Spleen (tissue), 11 donors: Measurements from ENCODE around the gene MAGEA12. TPM values are rescaled to one million over a fixed set of nuclear protein-coding genes. Genes with fewer than 3 reads are reported as not detected.
"Not testable (repeated sequence)": the region's sequence is repeated elsewhere in the genome, so short reads cannot be mapped to it uniquely, and the experiment has no call there.

ENCODE experiments used
- DNase-seq: peaks from one replicate; pipeline ENCODE4 v3.0.0-alpha.2; 2020
- H3K27ac ChIP-seq, 8 donors: fragments of 200-600 bp; sonication (generic) in 7 of 8; 1 replicate in 4 of 8; 2 replicates in 4 of 8; pipeline versions ENCODE4 v1.5.0 to v1.8.0; 2016 to 2021; ENCODE audit warnings: inconsistent platforms in 4 of 8, mild to moderate bottlenecking in 4 of 8, moderate library complexity in 1 of 8
- H3K27me3 ChIP-seq, 7 donors: fragments of 200-600 bp; sonication (generic) in 6 of 7; replicated peaks in 1 of 7; 1 replicate in 4 of 7; 2 replicates in 3 of 7; pipeline versions ENCODE4 v1.5.0 to v1.8.0; 2016 to 2021; ENCODE audit warnings: inconsistent platforms in 3 of 7, mild to moderate bottlenecking in 1 of 7
- H3K36me3 ChIP-seq, 6 donors: fragments of 200-600 bp; sonication (generic) in 5 of 6; 1 replicate in 4 of 6; 2 replicates in 2 of 6; pipeline versions ENCODE4 v1.5.0 to v1.8.0; 2016 to 2021; ENCODE audit warnings: inconsistent platforms in 2 of 6
- H3K4me1 ChIP-seq, 6 donors: fragments of 200-600 bp; sonication (generic) in 5 of 6; 1 replicate in 3 of 6; 2 replicates in 3 of 6; pipeline versions ENCODE4 v1.5.0 to v1.8.0; 2016 to 2021; ENCODE audit warnings: inconsistent platforms in 3 of 6
- H3K4me3 ChIP-seq, 8 donors: fragments of 200-600 bp; sonication (generic) in 7 of 8; 1 replicate in 4 of 8; 2 replicates in 4 of 8; pipeline versions ENCODE4 v1.5.0 to v1.8.0; 2016 to 2021; ENCODE audit warnings: inconsistent platforms in 4 of 8, mild to moderate bottlenecking in 4 of 8, moderate library complexity in 2 of 8
- H3K9me3 ChIP-seq, 8 donors: fragments of 200-600 bp; sonication (generic) in 7 of 8; 1 replicate in 4 of 8; 2 replicates in 4 of 8; pipeline versions ENCODE4 v1.5.0 to v1.8.0; 2016 to 2021; ENCODE audit warnings: inconsistent platforms in 4 of 8
- POLR2A ChIP-seq, 3 donors: fragments of 450-650 bp; IDR thresholded peaks; one replicate each; pipeline ENCODE4 v1.5.1; 2017; ENCODE audit warnings: antibody characterized with exemption in 3 of 3, mild to moderate bottlenecking in 1 of 3
- POLR2AphosphoS5 ChIP-seq, 3 donors: sonication (generic); formaldehyde crosslinking; IDR thresholded peaks; one replicate each; pipeline ENCODE4 v1.5.1; 2017; ENCODE audit warnings: antibody characterized with exemption in 3 of 3
- WGBS, 5 donors: extraction: QIAGEN DNeasy Blood & Tissue Kit in 3 of 5; methylation state at CpG; one replicate each; pipeline versions ENCODE4 v1.1.5 to v1.1.7; 2013 to 2018; 5-methylcytosine and 5-hydroxymethylcytosine counted together
- intact Hi-C: fragments of 100-400 bp; cut with DNase I; formaldehyde crosslinking; loops from one replicate; pipeline ENCODE4 v1.15.0; 2023; ENCODE audit warnings: low total_unique reads
- polyA plus RNA-seq, 3 donors: library from polyadenylated mRNA; stranded (reverse); fragments of 200-250 nt; gene quantifications; one replicate each; pipeline ENCODE4 v1.2.1, GENCODE V29; 2013
- total RNA-seq, 7 donors: library from RNA; depleted of rRNA in 3 of 7; stranded (reverse); fragments of >200 nt in 3 of 7; fragmentation: NEBNext Ultra II Directional in 4 of 7; extraction: Animal tissue kit (Norgen Biotek cat#: 25700) in 4 of 7; gene quantifications; one replicate each; pipeline versions ENCODE4 v1.1.0 to v1.2.1, GENCODE V29; 2016 to 2021
- TF ChIP-seq, protein P1 (sequence below), 11 experiments: fragments of 200-600 bp in 7 of 11; fragments of 450-650 bp in 4 of 11; sonication (generic) in 4 of 11; IDR thresholded peaks in 8 of 11; conservative IDR thresholded peaks in 3 of 11; 1 replicate in 7 of 11; 2 replicates in 4 of 11; pipeline versions ENCODE4 v1.4.0 to v1.8.0; 2016 to 2021; ENCODE audit warnings: antibody characterized with exemption in 11 of 11, inconsistent platforms in 4 of 11, mild to moderate bottlenecking in 1 of 11
- donor health status: healthy with polysubstance abuse.
- donor health status: DM: no; HTN: no; CAD: no; lungs with moderate emphysema.
- donor health status: DM: no; HTN: no; CAD: no.
- donor health status: Bipolar disorder and iron deficiency.
- donor health status: healthy.
- donor health status: DM: no; HTN: no; CAD: no.
- donor health status: DM: yes; HTN: yes; CAD: no.

MAGEA12 gene
- total and polyA plus RNA-seq, 10 donors: 0.03 TPM; not detected in 9

DNA sequence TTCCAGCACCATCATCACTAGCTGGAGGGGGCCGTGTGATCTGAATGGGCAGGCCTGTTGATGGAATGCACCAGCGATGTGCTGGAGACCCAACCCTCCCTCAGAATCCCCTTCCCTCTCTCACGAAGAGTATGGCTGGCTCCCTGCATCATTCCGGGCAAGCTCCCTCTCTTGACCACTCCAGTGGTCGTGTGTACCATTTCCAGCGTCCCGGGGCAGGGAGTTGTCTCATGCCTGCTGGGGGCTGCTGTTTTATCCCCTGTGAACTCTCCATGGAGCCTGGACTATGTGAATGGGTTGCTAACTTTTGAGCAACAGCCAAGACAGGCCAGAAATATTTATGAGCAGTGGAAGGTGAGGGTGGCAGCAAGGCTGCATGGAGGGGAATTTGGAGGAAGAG lies 8.1 kb upstream of the MAGEA12 start:
- intact Hi-C loops: no loop called here
- TF ChIP-seq, protein P1, sequence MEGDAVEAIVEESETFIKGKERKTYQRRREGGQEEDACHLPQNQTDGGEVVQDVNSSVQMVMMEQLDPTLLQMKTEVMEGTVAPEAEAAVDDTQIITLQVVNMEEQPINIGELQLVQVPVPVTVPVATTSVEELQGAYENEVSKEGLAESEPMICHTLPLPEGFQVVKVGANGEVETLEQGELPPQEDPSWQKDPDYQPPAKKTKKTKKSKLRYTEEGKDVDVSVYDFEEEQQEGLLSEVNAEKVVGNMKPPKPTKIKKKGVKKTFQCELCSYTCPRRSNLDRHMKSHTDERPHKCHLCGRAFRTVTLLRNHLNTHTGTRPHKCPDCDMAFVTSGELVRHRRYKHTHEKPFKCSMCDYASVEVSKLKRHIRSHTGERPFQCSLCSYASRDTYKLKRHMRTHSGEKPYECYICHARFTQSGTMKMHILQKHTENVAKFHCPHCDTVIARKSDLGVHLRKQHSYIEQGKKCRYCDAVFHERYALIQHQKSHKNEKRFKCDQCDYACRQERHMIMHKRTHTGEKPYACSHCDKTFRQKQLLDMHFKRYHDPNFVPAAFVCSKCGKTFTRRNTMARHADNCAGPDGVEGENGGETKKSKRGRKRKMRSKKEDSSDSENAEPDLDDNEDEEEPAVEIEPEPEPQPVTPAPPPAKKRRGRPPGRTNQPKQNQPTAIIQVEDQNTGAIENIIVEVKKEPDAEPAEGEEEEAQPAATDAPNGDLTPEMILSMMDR (IDR thresholded peaks at IDR 0.05 in 8 of 11, conservative IDR thresholded peaks at IDR 0.05 in 3 of 11): no peak
- TF ChIP-seq POLR2A (IDR thresholded peaks at IDR 0.05): no peak
- TF ChIP-seq POLR2AphosphoS5 (IDR thresholded peaks at IDR 0.05): no peak
- H3K36me3 ChIP-seq: no peaks in the 10 kb centered on the region
- peak; percentile 24 for DNase-seq
- no peaks in the 10 kb centered on the region for H3K4me1 ChIP-seq
- H3K9me3 ChIP-seq: no peaks in the 10 kb centered on the region
- H3K27ac ChIP-seq: no peak overlapping the region
- WGBS, 5 donors: 61 to 90% (median 75%) methylated on average over 4 to 7 of the region's 7 CpGs
- no peaks in the 10 kb centered on the region for H3K27me3 ChIP-seq
- no peak overlapping the region for H3K4me3 ChIP-seq

DNA sequence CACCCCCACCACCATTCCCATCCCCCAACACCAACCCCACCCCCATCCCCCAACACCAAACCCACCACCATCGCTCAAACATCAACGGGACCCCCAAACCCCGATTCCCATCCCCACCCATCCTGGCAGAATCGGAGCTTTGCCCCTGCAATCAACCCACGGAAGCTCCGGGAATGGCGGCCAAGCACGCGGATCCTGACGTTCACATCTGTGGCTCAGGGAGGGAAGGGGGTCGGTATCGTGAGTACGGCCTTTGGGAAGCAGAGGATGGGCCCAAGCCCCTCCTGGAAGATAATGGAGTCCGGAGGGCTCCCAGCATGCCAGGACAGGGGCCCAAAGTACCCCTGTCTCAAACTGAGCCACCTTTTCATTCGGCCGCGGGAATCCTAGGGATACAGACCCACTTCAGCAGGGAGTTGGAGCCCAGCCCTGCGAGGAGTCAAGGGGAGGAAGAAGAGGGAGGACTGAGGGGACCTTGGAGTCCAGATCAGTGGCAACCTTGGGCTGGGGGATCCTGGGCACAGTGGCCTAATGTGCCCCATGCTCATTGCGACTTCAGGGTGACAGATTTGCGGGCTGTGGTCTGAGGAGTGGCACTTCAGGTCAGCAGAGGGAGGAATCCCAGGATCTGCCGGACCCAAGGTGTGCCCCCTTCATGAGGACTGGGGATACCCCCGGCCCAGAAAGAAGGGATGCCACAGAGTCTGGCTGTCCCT lies 744 bp downstream of the MAGEA12 start:
- H3K9me3 ChIP-seq, intact Hi-C loops, H3K4me3 ChIP-seq, H3K36me3 ChIP-seq, H3K4me1 ChIP-seq, H3K27ac ChIP-seq, H3K27me3 ChIP-seq: not testable (repeated sequence)
- DNase-seq: peak; percentile 36
- WGBS, 5 donors: 88 to 97% (median 91%) methylated on average over 19 to 22 of the region's 22 CpGs; no CpG with 5 or more reads in 1 of the 5 donors

DNA sequence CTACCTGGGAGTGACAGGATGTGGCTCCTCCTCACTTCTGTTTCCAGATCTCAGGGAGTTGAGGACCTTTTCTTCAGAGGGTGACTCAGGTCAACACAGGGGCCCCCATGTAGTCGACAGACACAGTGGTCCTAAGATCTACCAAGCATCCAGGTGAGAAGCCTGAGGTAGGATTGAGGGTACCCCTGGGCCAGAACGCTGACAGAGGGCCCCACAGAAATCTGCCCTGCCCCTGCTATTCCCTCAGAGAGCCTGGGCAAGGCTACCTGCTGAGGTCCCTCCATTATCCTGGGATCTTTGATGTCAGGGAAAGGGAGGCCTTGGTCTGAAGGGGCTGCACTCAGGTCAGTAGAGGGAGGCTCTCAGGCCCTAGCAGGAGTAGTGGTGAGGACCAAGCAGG lies 1.5 kb downstream of the MAGEA12 start:
- WGBS, 5 donors: 62 to 77% (median 73%) methylated on average over 2 of the region's 2 CpGs; no CpG with 5 or more reads in 1 of the 5 donors
- Histone ChIP-seq H3K27ac (no peak overlapping the region), H3K9me3 (no peaks in the 10 kb centered on the region), H3K27me3 (no peaks in the 10 kb centered on the region), H3K36me3 (no peaks in the 10 kb centered on the region), H3K4me3 (no peak overlapping the region), H3K4me1 (no peaks in the 10 kb centered on the region)
- intact Hi-C loops: no loop called here
- TF ChIP-seq, protein P1 (IDR thresholded peaks at IDR 0.05 in 8 of 11, conservative IDR thresholded peaks at IDR 0.05 in 3 of 11): no peak
- no peak for TF ChIP-seq POLR2AphosphoS5 (IDR thresholded peaks at IDR 0.05)
- TF ChIP-seq POLR2A (IDR thresholded peaks at IDR 0.05): no peak
- DNase-seq: no peak

DNA sequence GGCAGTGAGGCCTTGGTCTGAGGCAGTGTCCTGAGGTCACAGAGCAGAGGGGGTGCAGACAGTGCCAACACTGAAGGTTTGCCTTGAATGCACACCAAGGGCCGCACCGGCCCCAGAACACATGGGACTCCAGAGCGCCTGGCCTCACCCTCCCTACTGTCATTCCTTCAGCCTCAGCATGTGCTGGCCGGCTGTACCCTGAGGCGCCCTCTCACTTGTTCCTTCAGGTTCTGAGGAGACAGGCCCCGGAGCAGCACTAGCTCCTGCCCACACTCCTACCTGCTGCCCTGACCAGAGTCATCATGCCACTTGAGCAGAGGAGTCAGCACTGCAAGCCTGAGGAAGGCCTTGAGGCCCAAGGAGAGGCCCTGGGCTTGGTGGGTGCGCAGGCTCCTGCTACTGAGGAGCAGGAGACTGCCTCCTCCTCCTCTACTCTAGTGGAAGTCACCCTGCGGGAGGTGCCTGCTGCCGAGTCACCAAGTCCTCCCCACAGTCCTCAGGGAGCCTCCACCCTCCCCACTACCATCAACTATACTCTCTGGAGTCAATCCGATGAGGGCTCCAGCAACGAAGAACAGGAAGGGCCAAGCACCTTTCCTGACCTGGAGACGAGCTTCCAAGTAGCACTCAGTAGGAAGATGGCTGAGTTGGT lies 2.4 kb downstream of the MAGEA12 start:
- Histone ChIP-seq H3K27ac (no peak overlapping the region), H3K27me3 (no peaks in the 10 kb centered on the region), H3K4me3 (no peak overlapping the region), H3K4me1 (no peaks in the 10 kb centered on the region), H3K9me3 (no peaks in the 10 kb centered on the region), H3K36me3 (no peaks in the 10 kb centered on the region)
- peak; percentile 67 for DNase-seq
- TF ChIP-seq POLR2A (IDR thresholded peaks at IDR 0.05): no peak
- TF ChIP-seq, protein P1 (IDR thresholded peaks at IDR 0.05 in 8 of 11, conservative IDR thresholded peaks at IDR 0.05 in 3 of 11): no peak
- no peak for TF ChIP-seq POLR2AphosphoS5 (IDR thresholded peaks at IDR 0.05)
- 80 to 91% (median 86%) methylated on average over 11 to 12 of the region's 12 CpGs; no CpG with 5 or more reads in 1 of the 5 donors for WGBS, 5 donors
- intact Hi-C loops: no loop called here

DNA sequence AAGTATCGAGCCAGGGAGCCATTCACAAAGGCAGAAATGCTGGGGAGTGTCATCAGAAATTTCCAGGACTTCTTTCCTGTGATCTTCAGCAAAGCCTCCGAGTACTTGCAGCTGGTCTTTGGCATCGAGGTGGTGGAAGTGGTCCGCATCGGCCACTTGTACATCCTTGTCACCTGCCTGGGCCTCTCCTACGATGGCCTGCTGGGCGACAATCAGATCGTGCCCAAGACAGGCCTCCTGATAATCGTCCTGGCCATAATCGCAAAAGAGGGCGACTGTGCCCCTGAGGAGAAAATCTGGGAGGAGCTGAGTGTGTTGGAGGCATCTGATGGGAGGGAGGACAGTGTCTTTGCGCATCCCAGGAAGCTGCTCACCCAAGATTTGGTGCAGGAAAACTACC lies 3.0 kb downstream of the MAGEA12 start:
- peak; percentile 47 for DNase-seq
- WGBS, 5 donors: 76 to 89% (median 85%) methylated on average over 12 of the region's 12 CpGs; no CpG with 5 or more reads in 1 of the 5 donors
- H3K27ac ChIP-seq, H3K4me3 ChIP-seq, H3K4me1 ChIP-seq, H3K9me3 ChIP-seq, H3K36me3 ChIP-seq, intact Hi-C loops, H3K27me3 ChIP-seq: not testable (repeated sequence)
